ENCODE measurements around the gene AREG. TPM values are rescaled to one million over a fixed set of nuclear protein-coding genes. Genes with fewer than 3 reads are reported as not detected.

Gene AREG
- total and polyA plus RNA-seq, 2 of the 4 experiments (the other 2 are of a cell fraction) = 0.17 to 0.18 TPM

DNA sequence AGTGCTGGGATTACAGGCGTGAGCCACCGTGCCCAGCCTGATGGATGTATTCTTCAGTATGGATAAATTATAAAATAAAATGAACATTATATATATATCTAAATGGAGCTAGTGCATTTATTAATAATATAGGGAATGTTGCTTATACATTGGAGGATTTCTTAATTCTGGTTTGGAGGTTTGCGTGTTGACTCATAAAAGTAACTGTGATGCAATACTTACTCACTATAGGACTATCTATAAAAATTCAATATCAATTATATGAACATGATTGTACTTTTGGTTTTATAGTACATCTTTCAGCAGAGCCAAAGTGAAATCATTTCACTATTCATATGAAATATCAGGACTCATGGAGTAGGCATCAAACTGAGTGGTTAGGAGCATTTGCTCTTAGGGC is 3.2 kb upstream of the AREG start:
- ATAC-seq (ENCODE audit: low read depth) = no peak
- H2BK15ac ChIP-seq (ENCODE audit: low read depth, low read length) = no peak overlapping the region
- ChIA-PET CTCF (no interaction called here), POLR2A (ENCODE audit: unreplicated experiment) (no interaction called here)
- no peak overlapping the region for H3K4ac ChIP-seq (ENCODE audit: low read depth, low read length)
- no peak overlapping the region; the same call in 1 of the 2 replicates for H2AK5ac ChIP-seq (ENCODE audit: low read depth, low read length)
- TF ChIP-seq CHD1 (IDR thresholded peaks at IDR 0.05; ENCODE audit: low read depth, low read length) (no peak), CEBPB (IDR thresholded peaks at IDR 0.05; ENCODE audit: low read depth, low read length) (peak; percentile 91)
- H3K79me1 ChIP-seq (ENCODE audit: low read depth in 1 of 2, low read length in 2 of 2) = peaks cover 0 to 3% of the 10 kb centered on the region in 2 experiments; a peak in 1 of 4 replicates
- no peak overlapping the region for H3K27ac ChIP-seq (ENCODE audit: insufficient read depth, low read length)
- dilution Hi-C loops (cut with HindIII; ENCODE audit: low sequenced_read_pairs, unreplicated experiment) = no loop called here
- no CpG with 5 or more reads among the region's 3 CpGs for WGBS, 2 experiments (ENCODE audit: extremely low coverage in 2 of 2, insufficient read length in 1 of 2)
- in situ Hi-C loops (cut with MboI; ENCODE audit: low sequenced_read_pairs) = no loop called here
- no peaks in the 10 kb centered on the region for H3K27me3 ChIP-seq (ENCODE audit: control insufficient read depth, insufficient read depth, low read length)
- H2BK5ac ChIP-seq (ENCODE audit: low read depth, low read length, poor library complexity, severe bottlenecking) = no peak overlapping the region
- BruUV-seq (replicated peaks) = no TSS peak
- no peak overlapping the region for H2AK9ac ChIP-seq (replicated peaks; ENCODE audit: low read depth, low read length, poor library complexity)
- intact Hi-C loops (cut with micrococcal nuclease) = loop anchor here (10.0 kb wide), 1 partner anchor 233 kb away; no protein-coding TSS in a partner anchor
- no peak overlapping the region for H3K4me2 ChIP-seq (ENCODE audit: low read depth, low read length)
- H4K91ac ChIP-seq (ENCODE audit: insufficient read depth, low read depth, low read length) = no peak overlapping the region
- no peaks in the 10 kb centered on the region for H3K9me3 ChIP-seq (ENCODE audit: control insufficient read depth, insufficient read depth, low read length)
- no peak overlapping the region for H4K5ac ChIP-seq (ENCODE audit: low read depth, low read length)
- H3K18ac ChIP-seq (ENCODE audit: low read depth, low read length) = no peak overlapping the region
- H3K9ac ChIP-seq (ENCODE audit: low read depth, low read length) = no peak overlapping the region
- H4K20me1 ChIP-seq (ENCODE audit: insufficient read depth, low read length) = no peaks in the 10 kb centered on the region
- H3K23ac ChIP-seq (ENCODE audit: low read depth, low read length) = no peak overlapping the region
- H2AFZ ChIP-seq (replicated peaks; ENCODE audit: low read length, poor library complexity) = no peak overlapping the region
- no peak overlapping the region for H2BK120ac ChIP-seq (ENCODE audit: low read depth, low read length)
- no peak overlapping the region for H3K4me3 ChIP-seq (ENCODE audit: insufficient read depth, low read depth, low read length)
- H4K8ac ChIP-seq (ENCODE audit: low read depth in 2 of 2, low read length in 2 of 2) = no peak overlapping the region
- H3K4me1 ChIP-seq (ENCODE audit: control insufficient read depth, insufficient read depth, low read length) = no peaks in the 10 kb centered on the region
- DNase-seq = peak; percentile 33
- H2BK20ac ChIP-seq (ENCODE audit: low read depth, low read length) = no peak overlapping the region
- no peak overlapping the region for H3K56ac ChIP-seq (ENCODE audit: extremely low read depth, insufficient read depth, low read length)
- H3K36me3 ChIP-seq (ENCODE audit: control insufficient read depth, insufficient read depth, low read length) = no peaks in the 10 kb centered on the region
- H3K14ac ChIP-seq (replicated peaks; ENCODE audit: low read depth, low read length) = no peak overlapping the region
- H3K9me1 ChIP-seq (ENCODE audit: insufficient read depth, low read length) = 0 out of 2 replicates have a peak, but pooled peaks cover 2% of the 10 kb centered on the region

Data from IMR-90 (cell line).